ENCODE data around the gene SMOC1. TPM values are rescaled to one million over a fixed set of nuclear protein-coding genes. Genes with fewer than 3 reads are reported as not detected.

SMOC1 gene
- total and polyA plus RNA-seq, 2 donors (not counting 1 experiment from before 2014, with no cell fraction given), result 0.06 TPM; not detected in 1

- Histone ChIP-seq H3K27me3 (ENCODE audit: control insufficient read depth, insufficient read depth, low read length) (no peaks in the 10 kb centered on the region), H2AFZ (ENCODE audit: low read length) (no peak overlapping the region), H4K20me1 (ENCODE audit: control insufficient read depth, extremely low read depth, insufficient read depth, low read length) (no peaks in the 10 kb centered on the region), H3K27ac (ENCODE audit: insufficient read depth, low read length) (no peak overlapping the region), H3K79me2 (ENCODE audit: control insufficient read depth, insufficient read depth, low read length) (no peaks in the 10 kb centered on the region), H3K4me2 (ENCODE audit: extremely low read depth, insufficient read depth, low read length) (no peak overlapping the region), H3K36me3 (ENCODE audit: control insufficient read depth, insufficient read depth, low read length) (no peaks in the 10 kb centered on the region), H3K4me1 (ENCODE audit: control insufficient read depth, extremely low read depth, insufficient read depth, low read length) (no peaks in the 10 kb centered on the region), H3K9me3 (ENCODE audit: control insufficient read depth, insufficient read depth, low read depth, low read length) (no peaks in the 10 kb centered on the region), H3K4me3 (replicated peaks in 1 of 4; ENCODE audit: control extremely low read depth in 1 of 4, insufficient read depth in 1 of 4, low read depth in 3 of 4, low read length in 4 of 4) (no peak overlapping the region), H3K9ac (ENCODE audit: insufficient read depth, low read length) (no peak overlapping the region)
- TF ChIP-seq, protein P1, sequence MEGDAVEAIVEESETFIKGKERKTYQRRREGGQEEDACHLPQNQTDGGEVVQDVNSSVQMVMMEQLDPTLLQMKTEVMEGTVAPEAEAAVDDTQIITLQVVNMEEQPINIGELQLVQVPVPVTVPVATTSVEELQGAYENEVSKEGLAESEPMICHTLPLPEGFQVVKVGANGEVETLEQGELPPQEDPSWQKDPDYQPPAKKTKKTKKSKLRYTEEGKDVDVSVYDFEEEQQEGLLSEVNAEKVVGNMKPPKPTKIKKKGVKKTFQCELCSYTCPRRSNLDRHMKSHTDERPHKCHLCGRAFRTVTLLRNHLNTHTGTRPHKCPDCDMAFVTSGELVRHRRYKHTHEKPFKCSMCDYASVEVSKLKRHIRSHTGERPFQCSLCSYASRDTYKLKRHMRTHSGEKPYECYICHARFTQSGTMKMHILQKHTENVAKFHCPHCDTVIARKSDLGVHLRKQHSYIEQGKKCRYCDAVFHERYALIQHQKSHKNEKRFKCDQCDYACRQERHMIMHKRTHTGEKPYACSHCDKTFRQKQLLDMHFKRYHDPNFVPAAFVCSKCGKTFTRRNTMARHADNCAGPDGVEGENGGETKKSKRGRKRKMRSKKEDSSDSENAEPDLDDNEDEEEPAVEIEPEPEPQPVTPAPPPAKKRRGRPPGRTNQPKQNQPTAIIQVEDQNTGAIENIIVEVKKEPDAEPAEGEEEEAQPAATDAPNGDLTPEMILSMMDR (conservative IDR thresholded peaks at IDR 0.05 in 1 of 2, IDR thresholded peaks at IDR 0.05 in 1 of 2; ENCODE audit: low read depth in 1 of 2, low read length in 2 of 2), result no peak
- TF ChIP-seq EZH2 (IDR thresholded peaks at IDR 0.05; ENCODE audit: low read length, missing control alignments), result no peak
- DNase-seq (ENCODE audit: low read depth in 2 of 2), result peak; percentile 92 to 97
Measured at GRCh38 chr14:69999261-69999674, 120.1 kb downstream of the SMOC1 start.

- Histone ChIP-seq H3K27me3 (ENCODE audit: control insufficient read depth, insufficient read depth, low read length) (no peaks in the 10 kb centered on the region), H4K20me1 (ENCODE audit: control insufficient read depth, extremely low read depth, insufficient read depth, low read length) (no peaks in the 10 kb centered on the region), H3K4me2 (ENCODE audit: extremely low read depth, insufficient read depth, low read length) (no peak overlapping the region), H3K4me1 (ENCODE audit: control insufficient read depth, extremely low read depth, insufficient read depth, low read length) (no peaks in the 10 kb centered on the region), H3K4me3 (replicated peaks in 1 of 4; ENCODE audit: control extremely low read depth in 1 of 4, insufficient read depth in 1 of 4, low read depth in 3 of 4, low read length in 4 of 4) (no peak overlapping the region), H3K9ac (ENCODE audit: insufficient read depth, low read length) (no peak overlapping the region), H3K27ac (ENCODE audit: insufficient read depth, low read length) (no peak overlapping the region), H3K9me3 (ENCODE audit: control insufficient read depth, insufficient read depth, low read depth, low read length) (no peaks in the 10 kb centered on the region), H2AFZ (ENCODE audit: low read length) (no peak overlapping the region), H3K79me2 (ENCODE audit: control insufficient read depth, insufficient read depth, low read length) (no peaks in the 10 kb centered on the region), H3K36me3 (ENCODE audit: control insufficient read depth, insufficient read depth, low read length) (no peaks in the 10 kb centered on the region)
- peak in 1 of 2 donors; percentile 68 for DNase-seq (ENCODE audit: low read depth in 2 of 2)
- TF ChIP-seq, protein P1 (conservative IDR thresholded peaks at IDR 0.05 in 1 of 2, IDR thresholded peaks at IDR 0.05 in 1 of 2; ENCODE audit: low read depth in 1 of 2, low read length in 2 of 2), result no peak
- TF ChIP-seq EZH2 (IDR thresholded peaks at IDR 0.05; ENCODE audit: low read length, missing control alignments), result no peak
Measured at GRCh38 chr14:70000601-70001000, 121.4 kb downstream of the SMOC1 start.

DNA sequence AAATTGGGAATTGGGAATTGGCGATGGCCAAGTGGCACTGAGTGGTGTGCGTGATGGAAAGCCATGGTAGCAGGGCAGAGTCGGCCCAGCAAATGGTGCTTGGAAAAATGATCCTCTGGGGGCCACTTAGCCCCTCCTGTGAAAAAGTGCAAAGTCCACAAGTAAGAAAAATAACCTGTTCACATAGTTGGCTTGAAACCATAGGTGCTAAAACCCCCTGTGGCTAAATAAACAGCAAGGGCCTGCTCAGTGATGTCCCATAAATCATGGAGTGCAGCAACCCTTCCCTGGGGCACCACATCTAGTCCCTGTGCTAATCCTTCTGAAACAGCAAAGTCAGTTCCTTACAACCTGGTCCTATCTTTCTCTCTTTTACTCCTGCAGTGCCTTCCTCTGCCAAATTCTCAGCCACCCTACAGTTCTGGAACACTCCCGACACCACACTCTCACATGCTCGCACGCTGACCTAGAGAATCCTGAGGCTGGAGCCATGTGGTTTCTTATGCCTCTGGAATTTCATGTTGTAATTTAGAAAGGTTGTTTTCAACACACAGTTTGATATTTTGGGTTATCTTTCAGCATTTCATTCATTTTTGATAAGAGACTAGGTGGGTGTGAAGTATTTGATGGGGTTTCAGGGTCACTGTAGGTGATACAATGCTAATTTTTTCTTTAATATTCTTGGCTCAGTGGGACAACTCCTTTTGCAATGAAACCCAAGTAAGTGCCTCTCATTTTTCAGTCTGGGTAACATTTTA is 123.6 kb downstream of the SMOC1 start:
- Histone ChIP-seq H2AFZ (ENCODE audit: low read length) (no peak overlapping the region), H3K4me1 (ENCODE audit: control insufficient read depth, extremely low read depth, insufficient read depth, low read length) (no peaks in the 10 kb centered on the region), H3K4me2 (ENCODE audit: extremely low read depth, insufficient read depth, low read length) (no peak overlapping the region), H3K4me3 (replicated peaks in 1 of 4; ENCODE audit: control extremely low read depth in 1 of 4, insufficient read depth in 1 of 4, low read depth in 3 of 4, low read length in 4 of 4) (no peak overlapping the region), H3K27me3 (ENCODE audit: control insufficient read depth, insufficient read depth, low read length) (no peaks in the 10 kb centered on the region), H3K36me3 (ENCODE audit: control insufficient read depth, insufficient read depth, low read length) (no peaks in the 10 kb centered on the region), H3K9ac (ENCODE audit: insufficient read depth, low read length) (no peak overlapping the region), H3K79me2 (ENCODE audit: control insufficient read depth, insufficient read depth, low read length) (no peaks in the 10 kb centered on the region), H3K27ac (ENCODE audit: insufficient read depth, low read length) (no peak overlapping the region), H3K9me3 (ENCODE audit: control insufficient read depth, insufficient read depth, low read depth, low read length) (no peaks in the 10 kb centered on the region), H4K20me1 (ENCODE audit: control insufficient read depth, extremely low read depth, insufficient read depth, low read length) (no peaks in the 10 kb centered on the region)
- peak in 1 of 2 donors; percentile 74 for DNase-seq (ENCODE audit: low read depth in 2 of 2)
- TF ChIP-seq, protein P1 (conservative IDR thresholded peaks at IDR 0.05 in 1 of 2, IDR thresholded peaks at IDR 0.05 in 1 of 2; ENCODE audit: low read depth in 1 of 2, low read length in 2 of 2), result no peak
- TF ChIP-seq EZH2 (IDR thresholded peaks at IDR 0.05; ENCODE audit: low read length, missing control alignments), result no peak

All from fibroblast of lung (primary cell).